Cardiac muscle cell (in vitro differentiated cells and primary cell): ENCODE results near the gene ERP44. TPM values are rescaled to one million over a fixed set of nuclear protein-coding genes. Genes with fewer than 3 reads are reported as not detected.

Experiments
- DNase-seq, 2 donors: peaks; one replicate each; pipeline versions ENCODE4 v3.0.0 to v3.0.0-alpha.2; 2010 to 2017; ENCODE audit warnings: low read depth in 1 of 2, low spot score in 1 of 2
- H3K27ac ChIP-seq: fragments of 200-600 bp; sonication (generic); 2 replicates; pipeline ENCODE4 v1.5.1; 2016
- H3K27me3 ChIP-seq: fragments of 200-600 bp; sonication (generic); 2 replicates; pipeline ENCODE4 v1.6.0; 2016; ENCODE audit warnings: control low read depth
- H3K36me3 ChIP-seq: fragments of 200-600 bp; sonication (generic); 2 replicates; pipeline ENCODE4 v1.5.1; 2016; ENCODE audit warnings: control low read depth
- H3K4me1 ChIP-seq: fragments of 200-600 bp; sonication (generic); 2 replicates; pipeline ENCODE4 v1.8.1; 2017; ENCODE audit warnings: low read depth, mild to moderate bottlenecking, mixed run types
- H3K4me3 ChIP-seq: fragments of 200-600 bp; sonication (generic); 2 replicates; pipeline ENCODE4 v1.5.1; 2016; ENCODE audit warnings: mild to moderate bottlenecking
- H3K9me3 ChIP-seq: fragments of 200-600 bp; sonication (generic); 2 replicates; pipeline ENCODE4 v1.5.1; 2017; ENCODE audit warnings: low read depth, mild to moderate bottlenecking, control low read depth
- CTCF ChIP-seq: IDR thresholded peaks from 2 replicates; pipeline ENCODE4 v1.5.1; 2012; ENCODE audit warnings: low read depth, mild to moderate bottlenecking, low read length
- polyA plus RNA-seq: library from polyadenylated mRNA; unstranded; fragments of >200 nt; fragmentation: Nextera tagmentation; extraction: Ambion mirVana; gene quantifications from 2 replicates; pipeline ENCODE4 v1.2.1, GENCODE V29; 2016
- total RNA-seq: library from RNA; depleted of rRNA; stranded (reverse); fragments of >200 nt; gene quantifications from 2 replicates; pipeline ENCODE4 v1.2.3, GENCODE V29; 2016

Gene ERP44
- total and polyA plus RNA-seq, 2 experiments from 2014 or later = 10.0 to 35.3 TPM

- no peaks in the 10 kb centered on the region for H3K4me1 ChIP-seq
- no peak overlapping the region for H3K27ac ChIP-seq
- no peaks in the 10 kb centered on the region for H3K36me3 ChIP-seq
- no peak for DNase-seq
- H3K27me3 ChIP-seq = no peaks in the 10 kb centered on the region
- no peak for TF ChIP-seq CTCF
- H3K9me3 ChIP-seq = no peaks in the 10 kb centered on the region
- no peak overlapping the region for H3K4me3 ChIP-seq
These were observed 21.5 kb upstream of the ERP44 start for GRCh38 chr9:100120286-100120685.

DNA sequence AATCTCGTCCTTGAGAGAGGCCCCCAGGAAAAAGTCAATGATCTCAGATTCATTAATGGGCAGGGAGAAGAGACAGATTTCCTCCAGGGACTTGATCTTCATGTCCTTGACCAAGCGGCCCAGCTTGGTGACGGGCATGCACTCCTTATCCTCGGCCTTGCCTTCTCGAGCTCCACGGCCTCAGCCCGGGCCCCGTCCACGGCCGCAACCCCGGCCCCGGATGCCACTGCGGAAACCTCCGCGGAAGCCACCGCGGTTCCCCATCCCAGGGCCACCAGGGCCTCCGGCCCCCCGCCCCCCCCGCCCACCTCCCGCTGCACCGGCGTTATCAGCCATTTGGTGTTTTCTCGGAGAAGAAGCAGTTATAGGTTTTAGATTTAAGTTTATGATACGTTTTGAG is 18.5 kb upstream of the ERP44 start:
- no peak overlapping the region for H3K4me3 ChIP-seq
- no peaks in the 10 kb centered on the region for H3K36me3 ChIP-seq
- H3K4me1 ChIP-seq = no peaks in the 10 kb centered on the region
- TF ChIP-seq CTCF = no peak
- no peak for DNase-seq
- H3K27ac ChIP-seq = no peak overlapping the region
- no peaks in the 10 kb centered on the region for H3K9me3 ChIP-seq
- no peaks in the 10 kb centered on the region for H3K27me3 ChIP-seq

DNA sequence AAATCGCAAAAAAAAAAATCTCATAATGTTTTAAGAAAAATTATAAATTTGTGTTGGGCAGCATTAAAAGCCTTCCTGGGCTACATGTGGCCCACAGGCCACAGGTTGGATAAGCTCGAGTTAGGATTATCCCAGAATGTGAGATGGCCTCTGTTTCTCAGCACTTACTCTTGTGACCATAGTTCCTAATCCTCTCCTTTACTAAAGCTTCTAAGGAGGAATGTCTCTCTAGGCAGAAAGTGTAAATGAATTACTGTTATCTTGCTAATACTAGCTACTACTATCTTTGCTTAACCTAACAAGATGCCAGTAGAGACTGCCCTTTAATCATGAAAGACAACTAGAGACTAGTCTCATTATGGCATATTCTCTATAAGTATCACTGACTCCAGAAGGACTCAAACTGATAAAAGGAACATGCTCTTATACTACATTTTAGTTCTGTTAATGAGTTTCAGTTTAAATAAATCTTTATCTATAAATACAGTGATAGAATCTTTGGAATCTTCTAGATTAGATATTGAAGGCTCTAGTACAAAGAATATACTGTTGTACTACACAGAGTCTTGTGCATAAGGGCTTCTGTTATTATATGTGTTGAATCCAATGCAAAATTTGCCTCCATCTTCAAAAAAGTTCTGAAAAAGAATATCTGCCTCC is 14.0 kb upstream of the ERP44 start:
- Histone ChIP-seq H3K4me1 (no peaks in the 10 kb centered on the region), H3K27me3 (no peaks in the 10 kb centered on the region), H3K36me3 (peaks cover 14% of the 10 kb centered on the region), H3K9me3 (no peaks in the 10 kb centered on the region), H3K4me3 (no peak overlapping the region), H3K27ac (no peak overlapping the region)
- no peak for DNase-seq
- TF ChIP-seq CTCF = no peak

DNA sequence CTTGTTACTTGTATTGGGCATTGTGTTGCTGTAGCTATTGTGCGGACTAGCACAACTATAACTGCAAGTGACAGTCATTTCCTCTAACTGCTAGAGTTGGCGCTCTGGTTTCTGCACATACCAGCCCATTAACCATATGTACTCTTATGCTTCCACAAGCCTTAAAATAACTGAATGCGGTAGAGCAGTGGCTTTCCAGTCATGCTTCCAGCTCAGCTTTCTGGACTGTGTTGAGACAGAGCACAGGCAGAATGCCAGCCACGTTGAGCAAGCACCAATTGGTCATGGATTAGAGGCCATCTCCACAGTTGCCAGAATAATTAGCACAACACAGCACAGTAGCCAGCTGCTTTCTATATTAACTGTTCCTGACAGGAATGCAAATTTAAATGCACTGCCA is 12.4 kb upstream of the ERP44 start:
- no peak overlapping the region for H3K27ac ChIP-seq
- no peak for TF ChIP-seq CTCF
- no peaks in the 10 kb centered on the region for H3K4me1 ChIP-seq
- H3K4me3 ChIP-seq = no peak overlapping the region
- peaks cover 23% of the 10 kb centered on the region for H3K36me3 ChIP-seq
- H3K9me3 ChIP-seq = no peaks in the 10 kb centered on the region
- H3K27me3 ChIP-seq = no peaks in the 10 kb centered on the region
- DNase-seq = peak; percentile 20 to 98

DNA sequence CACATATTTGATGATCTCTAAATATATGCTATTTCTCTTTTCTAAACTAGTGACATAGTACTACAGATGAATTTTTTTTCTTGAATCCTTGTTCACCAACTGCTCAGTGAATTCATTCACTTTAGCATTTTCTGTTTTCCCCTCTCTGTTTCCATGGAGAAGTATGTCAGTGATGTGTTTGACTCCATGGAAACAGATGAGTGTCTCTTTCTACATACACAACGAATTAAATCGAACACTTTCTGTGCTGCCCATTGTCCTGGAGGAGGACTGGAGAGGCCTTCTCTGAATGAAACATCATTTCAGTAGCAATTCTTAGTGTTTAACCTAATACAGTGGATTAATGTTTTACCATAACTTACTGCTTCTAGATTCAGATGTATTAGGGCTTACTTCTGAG is 9.8 kb upstream of the ERP44 start:
- Histone ChIP-seq H3K27me3 (no peaks in the 10 kb centered on the region), H3K36me3 (peaks cover 37% of the 10 kb centered on the region), H3K9me3 (no peaks in the 10 kb centered on the region), H3K4me1 (no peaks in the 10 kb centered on the region), H3K4me3 (no peak overlapping the region), H3K27ac (no peak overlapping the region)
- DNase-seq = peak in 1 of 2 donors; percentile 17
- TF ChIP-seq CTCF = no peak

GRCh38 chr9:100106616-100107015 is 7.8 kb upstream of the ERP44 start:
- no peak for TF ChIP-seq CTCF

More at GRCh38 chr9:100106616-100107015, 7.8 kb upstream of the ERP44 start:
- no peak for DNase-seq
- Histone ChIP-seq H3K4me1 (no peaks in the 10 kb centered on the region), H3K27me3 (no peaks in the 10 kb centered on the region), H3K27ac (no peak overlapping the region), H3K9me3 (no peaks in the 10 kb centered on the region), H3K36me3 (peaks cover 37% of the 10 kb centered on the region), H3K4me3 (no peak overlapping the region)
